NCI-H2227 (cell line): ENCODE data around the gene SLC25A34.

Experiments
- DNase-seq: peaks from one replicate; lab custom pipeline; 2025; ENCODE audit not compliant: unreplicated experiment; lab: John Stamatoyannopoulos, UW

Gene SLC25A34

GRCh38 chr1:15767941-15768340 is 31.9 kb downstream of the SLC25A34 start:
- DNase-seq = no peak

DNA sequence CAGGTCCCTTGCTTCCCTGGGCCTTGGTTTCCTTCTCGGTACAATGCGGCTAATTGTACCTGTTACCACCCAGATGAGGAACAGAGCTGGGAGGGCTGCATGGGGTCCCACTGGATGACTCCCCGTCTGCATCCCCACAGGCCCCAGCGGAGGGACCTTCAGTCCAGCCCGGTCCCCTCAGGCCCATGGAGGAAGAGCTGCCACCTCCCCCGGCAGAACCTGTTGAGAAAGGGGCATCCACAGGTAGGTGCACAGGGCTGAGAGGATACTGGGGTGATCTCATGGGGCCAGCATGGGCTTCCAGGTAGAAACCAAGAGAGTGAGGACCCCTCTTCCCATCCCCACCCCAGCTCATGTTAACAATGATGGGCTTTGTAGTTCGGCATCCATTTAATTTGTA is 32.3 kb downstream of the SLC25A34 start:
- DNase-seq = no peak

- DNase-seq = no peak
These were observed 34.4 kb downstream of the SLC25A34 start for GRCh38 chr1:15770313-15770962.

DNA sequence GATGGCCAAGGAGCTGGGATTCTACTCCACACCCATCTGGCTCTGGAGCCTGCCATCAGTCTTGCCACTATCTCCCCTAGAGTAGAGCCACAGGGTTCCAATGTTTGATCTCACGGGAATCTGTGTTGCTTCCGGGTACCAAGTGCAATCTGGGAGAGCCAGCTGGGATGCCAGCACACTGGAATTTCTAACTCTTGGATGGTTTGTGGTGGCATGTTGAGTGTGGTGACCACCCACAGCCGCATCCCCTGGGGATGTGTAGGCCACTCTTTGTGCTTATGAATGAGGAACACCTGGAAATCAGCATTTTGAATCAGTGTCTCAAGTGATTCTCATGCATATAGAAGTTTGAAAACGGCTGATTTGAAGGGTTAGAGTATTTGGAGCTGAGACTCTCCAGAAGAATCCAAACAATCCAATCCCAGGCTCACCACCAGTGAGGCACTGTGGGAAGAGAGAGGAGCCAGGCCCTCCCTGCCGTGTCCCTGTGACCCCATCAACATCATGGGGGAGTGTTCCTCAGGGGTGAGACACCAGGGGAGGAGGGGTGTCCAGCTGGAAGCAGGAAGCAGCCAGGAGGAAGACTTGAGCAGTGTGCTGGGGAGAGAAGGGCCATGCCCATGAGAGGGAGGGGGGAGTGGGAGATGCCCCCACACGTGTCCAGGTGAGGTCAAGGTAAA is 35.9 kb downstream of the SLC25A34 start:
- DNase-seq = no peak

DNA sequence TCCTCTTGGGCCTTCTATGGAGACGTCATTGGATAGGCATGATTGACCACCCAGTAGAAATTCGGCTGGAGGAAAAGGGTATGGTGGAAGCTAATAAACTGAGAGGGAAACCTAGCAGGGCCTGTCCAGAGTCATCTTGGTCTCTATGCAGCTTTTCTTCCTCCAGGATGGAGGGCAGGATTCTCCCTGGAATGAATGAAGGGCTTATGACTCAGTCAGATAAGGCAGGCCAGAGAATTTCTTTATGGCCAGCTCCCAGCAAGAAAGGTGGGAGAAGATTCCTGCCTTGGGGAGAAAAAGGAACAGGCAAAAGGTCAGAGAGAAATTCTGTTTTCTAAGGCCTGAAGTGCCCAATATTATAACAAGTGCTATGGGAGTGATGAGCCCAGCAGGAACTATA is 39.6 kb downstream of the SLC25A34 start:
- DNase-seq = no peak

DNA sequence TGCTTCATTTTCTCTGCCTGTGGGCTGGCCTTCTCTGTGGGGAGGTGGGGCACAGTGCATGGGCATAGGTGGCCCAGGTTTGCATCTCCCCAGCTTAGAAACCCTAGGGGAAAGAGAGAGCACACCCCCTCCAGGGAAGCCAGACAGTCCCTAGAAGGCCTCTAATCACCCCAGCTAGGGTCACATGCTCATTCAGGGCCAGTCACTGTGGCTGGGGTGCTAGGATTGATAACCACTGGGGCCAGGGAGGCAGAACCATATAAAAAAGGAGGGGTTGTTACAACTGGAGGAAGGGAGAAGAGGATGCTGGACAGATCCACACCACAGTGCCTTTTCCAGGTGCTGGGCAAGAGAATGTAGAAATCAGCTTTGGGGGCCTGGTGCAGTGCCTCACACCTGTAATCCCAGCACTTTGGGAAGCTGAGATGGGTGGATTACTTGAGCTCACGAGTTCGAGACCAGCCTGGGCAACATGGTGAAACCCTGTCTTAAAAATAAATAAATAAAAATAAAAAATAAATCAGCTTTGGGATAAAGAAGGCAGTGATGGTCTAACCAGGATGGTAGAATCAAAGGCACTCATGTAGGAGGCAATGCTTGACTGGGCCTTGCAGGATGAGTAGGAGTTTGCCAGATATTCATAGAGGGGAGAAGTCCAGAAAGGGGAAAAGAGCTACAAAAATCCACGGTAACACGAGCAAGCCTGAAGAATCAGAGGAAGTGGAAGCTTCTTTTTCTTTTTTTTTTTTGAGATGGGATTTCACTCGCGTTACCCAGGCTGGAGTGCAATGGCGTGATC is 42.0 kb downstream of the SLC25A34 start:
- DNase-seq = no peak

DNA sequence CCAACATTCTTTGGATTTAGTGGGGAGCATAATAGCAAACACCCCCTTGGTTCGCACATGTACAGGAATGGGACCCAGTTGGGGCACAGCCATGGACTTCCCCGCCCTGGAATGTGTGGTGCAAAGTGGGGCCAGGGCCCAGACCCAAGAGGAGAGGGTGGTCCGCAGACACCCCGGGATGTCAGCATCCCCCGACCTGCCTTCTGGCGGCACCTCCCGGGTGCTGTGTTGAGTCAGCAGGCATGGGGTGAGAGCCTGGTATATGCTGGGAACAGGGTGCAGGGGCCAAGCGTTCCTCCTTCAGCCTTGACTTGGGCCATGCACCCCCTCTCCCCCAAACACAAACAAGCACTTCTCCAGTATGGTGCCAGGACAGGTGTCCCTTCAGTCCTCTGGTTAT is 49.6 kb downstream of the SLC25A34 start:
- DNase-seq = no peak

- DNase-seq = no peak
These were observed 50.5 kb downstream of the SLC25A34 start for GRCh38 chr1:15786581-15786980.

GRCh38 chr1:15788624-15789301 is 52.7 kb downstream of the SLC25A34 start:
- DNase-seq = no peak
